Measurements from ENCODE around the gene CLCN5. TPM values are rescaled to one million over a fixed set of nuclear protein-coding genes. Genes with fewer than 3 reads are reported as not detected.

Gene CLCN5
- total RNA-seq, 2 donors from 2014 or later: 2.2 to 2.8 TPM

DNA sequence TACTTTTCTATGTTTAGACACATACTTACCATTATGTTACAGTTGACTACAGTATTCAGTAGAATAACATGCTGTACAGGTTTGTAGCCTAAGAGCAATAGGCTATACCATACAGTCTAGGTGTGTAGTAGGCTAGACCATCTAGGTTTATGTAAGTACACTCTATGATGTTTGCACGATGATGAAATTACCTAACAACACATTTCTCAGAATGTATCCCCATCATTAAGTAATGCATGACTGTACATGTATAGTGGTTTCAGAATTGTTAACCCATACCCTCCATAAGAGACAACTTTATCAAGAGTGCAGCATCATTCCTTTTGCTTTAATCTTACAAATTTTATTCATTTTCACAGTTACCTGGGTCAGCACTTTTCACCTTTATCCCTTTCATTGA, 126.8 kb downstream of the CLCN5 start:
- H3K27me3 Mint-ChIP-seq: no peaks in the 10 kb centered on the region
- no peak for DNase-seq

DNA sequence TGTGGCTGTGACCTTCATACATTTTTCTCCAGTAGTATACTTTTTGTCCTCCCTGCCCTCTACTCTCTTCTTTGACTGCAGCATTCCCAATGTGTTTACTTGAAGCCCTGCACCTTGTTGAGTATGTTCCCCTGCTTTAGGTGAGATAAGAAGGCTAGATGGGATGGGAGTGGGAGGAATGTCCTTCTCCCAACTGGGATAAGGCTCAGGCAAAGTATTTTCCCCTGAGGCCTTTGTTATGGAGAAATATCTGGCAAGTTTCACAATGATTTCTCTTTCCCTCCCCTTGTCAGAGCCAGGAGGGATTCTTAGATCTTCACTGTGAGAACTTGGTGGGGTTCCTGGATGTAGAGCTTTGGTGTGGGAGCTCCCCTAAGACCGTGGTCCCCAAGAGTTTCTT, 131.8 kb downstream of the CLCN5 start:
- ATAC-seq (no peak), DNase-seq (no peak)
- H3K4me1 Mint-ChIP-seq: peaks cover 2% of the 10 kb centered on the region
- no peak overlapping the region for H3K27ac Mint-ChIP-seq
- no peak overlapping the region for H3K4me3 Mint-ChIP-seq
- no peaks in the 10 kb centered on the region for H3K27me3 Mint-ChIP-seq
- H3K36me3 Mint-ChIP-seq (ENCODE audit: low read depth): no peaks in the 10 kb centered on the region
- no peaks in the 10 kb centered on the region for H3K9me3 ChIP-seq (ENCODE audit: control insufficient read depth, low read length, poor library complexity, severe bottlenecking)

More for the DNA sequence above, 126.8 kb downstream of the CLCN5 start:
- peaks cover 2% of the 10 kb centered on the region for H3K4me1 Mint-ChIP-seq
- no peak overlapping the region for H3K27ac Mint-ChIP-seq
- H3K4me3 Mint-ChIP-seq: no peak overlapping the region
- no peak for ATAC-seq
- no peaks in the 10 kb centered on the region for H3K36me3 Mint-ChIP-seq (ENCODE audit: low read depth)
- H3K9me3 ChIP-seq (ENCODE audit: control insufficient read depth, low read length, poor library complexity, severe bottlenecking): no peaks in the 10 kb centered on the region

DNA sequence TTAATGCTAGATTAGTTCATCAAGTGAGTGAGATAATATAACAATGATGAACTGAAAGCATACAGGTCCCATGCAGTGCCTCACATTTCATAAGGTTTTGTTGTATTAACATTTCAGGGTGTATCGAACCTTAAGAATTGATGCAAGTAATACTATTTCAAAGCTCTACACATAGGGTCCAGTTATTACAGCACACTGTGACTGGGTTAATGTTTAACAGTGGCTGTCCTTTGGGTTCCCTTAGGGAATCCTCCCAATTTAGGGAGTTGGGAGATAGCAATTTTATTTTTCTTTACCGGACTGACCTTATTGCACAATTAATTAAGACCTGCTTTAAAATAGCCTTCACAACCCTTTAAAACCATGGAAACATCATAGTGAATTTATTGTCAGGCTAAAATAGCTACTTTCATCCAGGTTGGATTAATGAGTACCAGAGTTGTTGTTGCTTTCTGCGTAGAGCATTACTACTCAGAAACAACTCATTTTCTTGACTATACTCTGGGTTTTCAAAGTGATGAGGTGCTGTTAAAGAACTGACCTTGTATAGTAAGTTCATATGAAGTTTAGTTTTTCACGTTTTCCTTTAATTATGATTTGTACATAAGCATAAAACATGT, 144.0 kb downstream of the CLCN5 start:
- Mint-ChIP-seq H3K4me1 (no peaks in the 10 kb centered on the region), H3K36me3 (ENCODE audit: low read depth) (no peaks in the 10 kb centered on the region), H3K27me3 (no peaks in the 10 kb centered on the region), H3K4me3 (no peak overlapping the region), H3K27ac (no peak overlapping the region)
- DNase-seq: no peak
- no peaks in the 10 kb centered on the region for H3K9me3 ChIP-seq (ENCODE audit: control insufficient read depth, low read length, poor library complexity, severe bottlenecking)
- no peak for ATAC-seq

DNA sequence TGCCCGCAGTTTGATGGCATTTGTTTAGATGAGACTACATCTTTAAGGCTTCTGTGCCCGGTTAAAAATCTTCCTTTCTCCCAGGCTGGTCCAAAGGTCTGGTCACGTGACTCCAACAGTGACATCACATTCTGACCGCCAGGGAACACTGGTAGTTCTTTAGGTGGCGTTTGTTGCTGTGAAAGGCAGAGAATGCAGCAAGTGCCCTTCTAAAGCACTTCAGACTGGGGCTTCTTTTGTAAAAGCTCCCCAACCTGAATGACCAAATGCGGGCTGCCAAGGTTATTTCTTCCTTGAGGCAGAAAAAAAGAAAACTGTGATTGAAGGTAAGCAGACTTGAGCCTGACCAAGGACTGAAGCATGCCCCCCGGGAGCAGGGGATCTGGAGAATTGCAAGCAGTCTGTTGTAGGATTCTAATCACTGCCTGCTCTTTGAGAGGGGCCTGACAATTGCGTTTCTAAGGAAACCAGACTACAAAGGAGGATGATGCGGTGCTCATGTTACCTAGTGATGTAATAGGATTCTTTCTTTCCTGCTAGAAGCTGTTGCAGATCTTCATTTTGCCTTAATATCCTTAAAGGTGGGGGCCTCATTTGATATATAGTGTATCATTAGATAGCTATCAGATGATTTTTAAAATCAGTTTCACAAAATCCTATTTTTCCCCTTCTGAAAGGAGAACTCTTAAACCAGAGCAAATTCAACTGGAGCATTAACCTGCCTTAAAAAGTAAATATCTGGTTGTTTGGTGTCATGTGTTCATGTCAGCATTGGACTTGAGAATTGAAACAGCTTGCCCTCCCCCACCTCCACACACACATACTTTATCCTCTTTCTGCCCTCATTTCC, 145.3 kb downstream of the CLCN5 start:
- ATAC-seq: no peak
- DNase-seq: no peak
- H3K9me3 ChIP-seq (ENCODE audit: control insufficient read depth, low read length, poor library complexity, severe bottlenecking): no peaks in the 10 kb centered on the region
- Mint-ChIP-seq H3K4me3 (no peak overlapping the region), H3K36me3 (ENCODE audit: low read depth) (no peaks in the 10 kb centered on the region), H3K4me1 (no peaks in the 10 kb centered on the region), H3K27me3 (no peaks in the 10 kb centered on the region), H3K27ac (no peak overlapping the region)

DNA sequence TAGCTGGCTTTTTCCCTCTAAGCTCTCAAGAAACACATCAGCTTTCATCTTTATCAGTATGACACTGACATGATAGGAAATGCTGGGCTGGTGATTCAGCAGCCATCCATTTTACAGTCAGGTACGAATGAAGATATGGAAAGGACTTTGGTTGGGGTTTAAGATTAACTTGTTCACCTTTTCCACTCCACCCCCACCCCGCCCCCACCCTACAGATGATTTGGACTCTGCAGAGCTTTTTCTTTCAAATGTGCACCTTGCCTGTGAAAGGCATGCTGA, 145.8 kb downstream of the CLCN5 start:
- Mint-ChIP-seq H3K27me3 (no peaks in the 10 kb centered on the region), H3K27ac (no peak overlapping the region), H3K4me1 (no peaks in the 10 kb centered on the region), H3K36me3 (ENCODE audit: low read depth) (no peaks in the 10 kb centered on the region), H3K4me3 (no peak overlapping the region)
- ATAC-seq: no peak
- DNase-seq: no peak
- H3K9me3 ChIP-seq (ENCODE audit: control insufficient read depth, low read length, poor library complexity, severe bottlenecking): no peaks in the 10 kb centered on the region

DNA sequence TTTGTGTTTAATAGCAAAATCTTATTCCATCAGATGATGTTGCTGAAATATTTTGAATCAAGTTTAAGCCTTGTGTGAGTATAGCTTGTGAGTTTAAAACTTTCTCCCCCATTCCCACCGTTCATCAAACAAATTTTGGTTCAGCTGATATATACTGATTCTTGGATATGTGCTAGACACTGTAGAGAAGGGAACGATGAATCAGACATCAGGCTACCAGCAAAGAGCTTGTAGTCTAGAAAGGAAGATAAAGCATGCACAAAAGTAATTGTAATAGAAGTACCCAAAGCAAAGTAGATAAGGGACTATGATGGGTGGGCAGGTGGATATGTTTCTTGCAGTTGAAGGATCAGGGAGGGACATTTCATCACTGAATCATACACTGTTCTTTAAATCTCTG, 146.5 kb downstream of the CLCN5 start:
- H3K27ac Mint-ChIP-seq: no peak overlapping the region
- no peak for ATAC-seq

DNA sequence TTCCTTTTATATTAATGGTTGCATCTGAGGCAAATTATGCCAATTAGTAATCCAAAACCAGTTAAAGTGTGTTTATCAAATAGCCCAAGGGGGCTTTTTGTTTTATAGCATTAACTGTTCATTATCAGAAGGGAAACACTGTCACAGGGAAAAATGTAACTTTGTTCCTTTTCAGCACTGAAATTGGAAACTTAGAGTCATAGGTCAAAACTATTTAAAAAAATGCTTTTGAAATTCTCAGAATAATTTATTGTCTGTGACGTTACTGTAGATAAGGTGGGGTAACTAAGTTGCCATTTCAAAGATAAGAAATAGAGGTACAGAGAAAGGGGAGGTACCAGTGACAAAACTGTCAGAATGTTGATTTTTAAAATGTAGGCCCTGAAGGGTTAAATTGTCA, 149.1 kb downstream of the CLCN5 start:
- Mint-ChIP-seq H3K4me3 (no peak overlapping the region), H3K27ac (no peak overlapping the region), H3K36me3 (ENCODE audit: low read depth) (no peaks in the 10 kb centered on the region), H3K4me1 (no peaks in the 10 kb centered on the region), H3K27me3 (no peaks in the 10 kb centered on the region)
- ATAC-seq (no peak), DNase-seq (no peak)
- no peaks in the 10 kb centered on the region for H3K9me3 ChIP-seq (ENCODE audit: control insufficient read depth, low read length, poor library complexity, severe bottlenecking)

More for the DNA sequence above, 146.5 kb downstream of the CLCN5 start:
- Mint-ChIP-seq H3K27me3 (no peaks in the 10 kb centered on the region), H3K4me1 (no peaks in the 10 kb centered on the region), H3K36me3 (ENCODE audit: low read depth) (no peaks in the 10 kb centered on the region), H3K4me3 (no peak overlapping the region)
- DNase-seq: no peak
- H3K9me3 ChIP-seq (ENCODE audit: control insufficient read depth, low read length, poor library complexity, severe bottlenecking): no peaks in the 10 kb centered on the region

DNA sequence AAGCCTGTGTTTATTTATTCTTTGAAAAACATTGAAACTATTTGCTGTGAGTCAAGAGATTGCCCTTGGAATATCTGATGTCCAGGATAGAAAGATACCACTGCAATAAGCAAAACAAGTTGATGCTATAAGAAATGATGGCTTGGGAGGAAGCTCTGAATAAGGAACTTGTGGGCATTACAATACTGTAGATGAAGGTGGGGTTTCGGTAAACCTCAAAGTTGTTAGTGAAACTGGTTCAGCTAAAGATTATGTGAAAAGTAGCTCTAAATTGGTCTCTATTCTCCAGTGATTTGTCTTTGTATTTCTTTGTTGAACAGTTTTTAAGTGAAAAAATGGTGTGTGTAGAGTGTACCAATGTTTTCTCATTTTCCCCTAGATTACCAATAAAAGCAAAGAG, 149.7 kb downstream of the CLCN5 start:
- Mint-ChIP-seq H3K4me1 (no peaks in the 10 kb centered on the region), H3K27ac (no peak overlapping the region), H3K36me3 (ENCODE audit: low read depth) (peaks cover 2% of the 10 kb centered on the region), H3K27me3 (no peaks in the 10 kb centered on the region), H3K4me3 (no peak overlapping the region)
- ATAC-seq (no peak), DNase-seq (no peak)
- H3K9me3 ChIP-seq (ENCODE audit: control insufficient read depth, low read length, poor library complexity, severe bottlenecking): no peaks in the 10 kb centered on the region

DNA sequence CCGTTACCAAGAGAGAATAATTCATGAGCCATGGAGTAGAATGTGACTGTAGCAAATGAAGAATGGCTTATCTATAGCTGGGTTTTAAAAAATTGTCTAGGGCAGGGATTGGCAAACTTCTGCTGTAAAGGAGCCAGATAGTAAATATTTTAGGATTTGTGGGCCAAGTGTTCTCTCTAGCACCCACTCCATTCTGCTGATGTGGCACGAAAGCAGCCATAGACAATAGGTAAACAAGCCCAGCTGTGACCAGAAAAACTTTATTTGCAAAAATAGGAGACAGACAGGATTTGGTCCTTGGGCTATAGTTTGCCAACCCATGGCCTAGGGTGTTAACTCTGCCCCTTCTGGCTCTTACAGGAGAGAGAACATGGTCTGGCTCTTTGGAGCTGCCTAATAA, 151.2 kb downstream of the CLCN5 start:
- H3K4me3 Mint-ChIP-seq: no peak overlapping the region
- H3K9me3 ChIP-seq (ENCODE audit: control insufficient read depth, low read length, poor library complexity, severe bottlenecking): no peaks in the 10 kb centered on the region
- H3K36me3 Mint-ChIP-seq (ENCODE audit: low read depth): peaks cover 2% of the 10 kb centered on the region
- no peaks in the 10 kb centered on the region for H3K4me1 Mint-ChIP-seq
- no peak overlapping the region for H3K27ac Mint-ChIP-seq
- DNase-seq (no peak), ATAC-seq (no peak)
- H3K27me3 Mint-ChIP-seq: no peaks in the 10 kb centered on the region

DNA sequence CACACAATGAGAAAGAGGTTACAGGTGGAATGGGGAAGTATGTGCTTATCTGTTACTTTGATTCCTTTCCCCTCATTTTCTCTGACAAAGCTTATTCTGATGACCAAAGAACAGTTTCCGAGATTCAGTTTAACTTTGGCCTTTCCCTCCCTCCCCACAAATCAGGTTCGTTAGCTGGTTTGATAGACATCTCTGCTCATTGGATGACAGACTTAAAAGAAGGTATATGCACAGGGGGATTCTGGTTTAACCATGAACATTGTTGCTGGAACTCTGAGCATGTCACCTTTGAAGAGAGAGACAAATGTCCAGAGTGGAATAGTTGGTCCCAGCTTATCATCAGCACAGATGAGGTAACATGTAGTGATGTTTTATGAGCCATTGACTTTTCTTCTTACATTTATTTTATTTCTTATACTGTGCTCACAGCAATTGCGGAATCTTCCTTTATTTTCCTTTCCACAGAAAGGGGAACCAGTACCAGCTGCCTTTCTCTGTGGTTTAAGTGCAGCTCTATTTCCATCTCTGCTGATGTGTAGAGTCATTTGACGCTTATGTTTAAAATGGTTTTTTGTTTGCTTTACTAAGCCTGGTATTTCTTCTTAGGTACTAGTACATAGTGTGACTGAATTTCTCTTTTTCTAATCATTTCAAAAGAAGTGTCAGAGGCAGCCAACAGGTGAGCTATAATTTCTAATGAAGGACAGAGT, 153.4 kb downstream of the CLCN5 start:
- Mint-ChIP-seq H3K4me3 (no peak overlapping the region), H3K4me1 (no peaks in the 10 kb centered on the region), H3K27ac (no peak overlapping the region), H3K36me3 (ENCODE audit: low read depth) (peaks cover 2% of the 10 kb centered on the region), H3K27me3 (no peaks in the 10 kb centered on the region)
- no peaks in the 10 kb centered on the region for H3K9me3 ChIP-seq (ENCODE audit: control insufficient read depth, low read length, poor library complexity, severe bottlenecking)
- DNase-seq (no peak), ATAC-seq (no peak)

DNA sequence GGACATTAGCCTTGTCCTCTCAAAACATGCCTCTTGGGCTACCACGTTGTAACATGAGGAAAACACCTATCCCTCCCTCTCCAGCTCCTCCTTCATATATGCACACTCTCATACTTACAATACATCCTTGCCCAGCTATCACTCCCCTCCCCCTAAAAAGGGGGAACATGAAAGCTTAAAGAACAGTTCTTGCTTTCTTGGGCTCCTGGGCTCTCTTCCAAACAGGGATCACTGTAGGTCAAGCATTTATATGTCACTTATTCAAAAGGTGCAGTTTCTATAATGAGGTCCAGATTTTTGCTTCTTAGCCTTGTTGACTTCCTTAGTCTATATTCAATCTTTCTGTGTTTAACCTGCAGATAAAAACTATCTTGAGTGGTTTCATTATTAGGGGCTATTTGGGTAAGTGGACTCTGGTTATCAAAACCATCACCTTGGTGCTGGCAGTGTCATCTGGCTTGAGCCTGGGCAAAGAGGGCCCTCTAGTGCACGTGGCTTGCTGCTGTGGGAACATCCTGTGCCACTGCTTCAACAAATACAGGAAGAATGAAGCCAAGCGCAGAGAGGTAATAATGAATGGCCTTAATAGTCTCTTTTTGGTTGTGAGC, 159.0 kb downstream of the CLCN5 start:
- H3K27me3 Mint-ChIP-seq: no peaks in the 10 kb centered on the region
- H3K27ac Mint-ChIP-seq: no peak overlapping the region
- no peak for DNase-seq
- H3K4me3 Mint-ChIP-seq: no peak overlapping the region
- no peaks in the 10 kb centered on the region for H3K9me3 ChIP-seq (ENCODE audit: control insufficient read depth, low read length, poor library complexity, severe bottlenecking)
- peaks cover 3% of the 10 kb centered on the region for H3K4me1 Mint-ChIP-seq
- H3K36me3 Mint-ChIP-seq (ENCODE audit: low read depth): peaks cover 2% of the 10 kb centered on the region
- no peak for ATAC-seq

DNA sequence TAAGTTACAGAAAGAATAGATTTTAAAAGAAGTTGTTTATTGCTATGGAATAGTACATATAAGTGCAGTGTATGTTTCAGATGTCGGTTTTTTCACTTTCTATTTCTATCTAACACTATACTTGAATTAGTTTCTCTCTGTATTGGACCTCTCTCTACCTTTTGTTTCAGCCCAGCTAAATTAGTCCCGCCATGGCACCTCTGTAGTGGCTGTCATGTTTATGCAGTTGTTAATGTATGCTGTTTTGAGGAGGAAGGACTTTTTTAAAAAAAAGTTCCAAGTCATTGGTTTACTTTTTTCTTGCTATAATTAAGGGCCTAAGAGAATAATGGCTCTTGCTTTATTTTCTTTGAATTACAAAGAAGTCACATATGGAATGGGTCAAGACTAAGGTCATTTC, 160.3 kb downstream of the CLCN5 start:
- no peaks in the 10 kb centered on the region for H3K9me3 ChIP-seq (ENCODE audit: control insufficient read depth, low read length, poor library complexity, severe bottlenecking)
- Mint-ChIP-seq H3K4me3 (no peak overlapping the region), H3K27ac (no peak overlapping the region), H3K36me3 (ENCODE audit: low read depth) (no peaks in the 10 kb centered on the region), H3K4me1 (peaks cover 3% of the 10 kb centered on the region), H3K27me3 (no peaks in the 10 kb centered on the region)
- ATAC-seq: no peak
- DNase-seq: no peak

DNA sequence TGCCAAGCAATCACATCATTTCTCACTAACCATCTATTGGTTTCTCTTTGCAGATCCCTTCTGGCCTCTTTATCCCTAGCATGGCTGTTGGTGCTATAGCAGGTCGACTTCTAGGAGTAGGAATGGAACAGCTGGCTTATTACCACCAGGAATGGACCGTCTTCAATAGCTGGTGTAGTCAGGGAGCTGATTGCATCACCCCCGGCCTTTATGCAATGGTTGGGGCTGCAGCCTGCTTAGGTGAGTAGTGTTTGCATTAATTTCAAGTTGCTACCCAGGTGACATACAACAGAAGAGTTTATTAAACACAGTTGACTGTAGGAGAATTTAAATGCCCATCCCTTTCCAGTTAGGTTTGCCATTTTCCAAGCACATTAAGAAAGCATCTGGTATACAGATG, 166.2 kb downstream of the CLCN5 start:
- Mint-ChIP-seq H3K27ac (no peak overlapping the region), H3K36me3 (ENCODE audit: low read depth) (no peaks in the 10 kb centered on the region), H3K27me3 (no peaks in the 10 kb centered on the region), H3K4me1 (no peaks in the 10 kb centered on the region), H3K4me3 (no peak overlapping the region)
- no peaks in the 10 kb centered on the region for H3K9me3 ChIP-seq (ENCODE audit: control insufficient read depth, low read length, poor library complexity, severe bottlenecking)
- ATAC-seq (no peak), DNase-seq (no peak)
